Measurements from ENCODE around the gene EFCAB12. TPM values are rescaled to one million over a fixed set of nuclear protein-coding genes. Genes with fewer than 3 reads are reported as not detected.

Gene EFCAB12
- total RNA-seq (1 to 10 TPM; 3.2 to 3.4 TPM), total RNA-seq (0 to 3.4 (median 1.0) reads per million in 172 experiments)
- 0.40 TPM for polyA plus RNA-seq (2013, experiment 1 of 2)
- polyA plus RNA-seq (2013, experiment 2 of 2): 0.56 TPM

DNA sequence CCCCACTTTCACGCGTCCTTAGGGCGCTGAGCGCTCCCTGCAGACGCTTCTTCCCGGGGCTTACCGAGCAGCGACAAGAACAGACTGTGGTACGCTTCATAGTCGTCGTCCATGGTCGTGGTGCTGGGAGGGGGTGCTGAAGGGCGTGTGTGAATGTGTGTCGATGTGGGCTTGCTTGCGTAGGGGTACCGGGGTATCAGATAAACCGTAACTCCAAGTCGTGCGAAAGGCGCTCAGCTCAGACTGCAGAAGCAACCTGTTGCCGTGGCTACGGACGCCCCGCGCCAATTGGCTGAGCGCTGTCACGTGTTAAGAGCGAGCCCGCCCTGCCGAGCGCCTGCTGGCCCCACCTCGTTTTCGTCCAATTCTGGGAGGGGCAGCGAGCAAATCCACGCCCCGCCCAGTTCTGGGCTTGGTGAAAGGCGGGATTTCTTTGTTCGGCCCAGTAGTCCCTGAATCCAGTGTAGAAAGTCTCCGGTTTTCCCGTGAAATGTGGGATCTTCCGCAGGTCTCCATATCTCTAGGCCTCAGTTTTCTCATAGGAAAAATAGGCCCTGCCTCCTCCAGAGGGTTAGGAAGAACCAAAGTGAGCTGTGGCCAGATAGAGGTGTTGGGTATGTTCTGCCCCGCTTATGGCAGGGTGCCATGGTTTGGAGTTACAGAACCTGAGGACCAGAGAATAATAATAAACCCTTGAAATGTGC is at the start of gene EFCAB12:
TSS of gene EFCAB12 (minus strand) at position 261 of the 704 bp plus-strand sequence. CDS start at position 113, 148 bp downstream.
- POLR2A ChIA-PET: interaction anchor here (1.0 to 4.8 kb wide), 3 partner anchors 11 to 112 kb away, joined by 3 to 62 read pairs (median 10); partner anchors contain the start of genes IFT122 and MBD4
- H3K4me3 Mint-ChIP-seq: peak within 1 kb of the TSS; percentile 78
- peaks cover 3% of the 10 kb centered on the region for H3K9me3 Mint-ChIP-seq
- peaks cover 37% of the 10 kb centered on the region for H3K36me3 Mint-ChIP-seq (ENCODE audit: low read depth)
- no peaks in the 10 kb centered on the region for H3K9me3 ChIP-seq (ENCODE audit: control insufficient read depth in 1 of 2, insufficient read depth in 1 of 2, low read length in 2 of 2)
- peak within 1 kb of the TSS in 1 of 2 donors; percentile 38 for H3K27ac ChIP-seq (ENCODE audit: low read depth in 1 of 2, low read length in 2 of 2)
- intact Hi-C loops (cut with DNase I, micrococcal nuclease): loop anchor here (1.0 to 2.0 kb wide), 2 partner anchors 12 to 30 kb away; partner anchors contain the start of gene IFT122 (in 1 of the 2)
- no peaks in the 10 kb centered on the region for H3K27me3 ChIP-seq (ENCODE audit: control insufficient read depth in 1 of 2, insufficient read depth in 2 of 2, low read length in 2 of 2)
- TF ChIP-seq, protein P1, sequence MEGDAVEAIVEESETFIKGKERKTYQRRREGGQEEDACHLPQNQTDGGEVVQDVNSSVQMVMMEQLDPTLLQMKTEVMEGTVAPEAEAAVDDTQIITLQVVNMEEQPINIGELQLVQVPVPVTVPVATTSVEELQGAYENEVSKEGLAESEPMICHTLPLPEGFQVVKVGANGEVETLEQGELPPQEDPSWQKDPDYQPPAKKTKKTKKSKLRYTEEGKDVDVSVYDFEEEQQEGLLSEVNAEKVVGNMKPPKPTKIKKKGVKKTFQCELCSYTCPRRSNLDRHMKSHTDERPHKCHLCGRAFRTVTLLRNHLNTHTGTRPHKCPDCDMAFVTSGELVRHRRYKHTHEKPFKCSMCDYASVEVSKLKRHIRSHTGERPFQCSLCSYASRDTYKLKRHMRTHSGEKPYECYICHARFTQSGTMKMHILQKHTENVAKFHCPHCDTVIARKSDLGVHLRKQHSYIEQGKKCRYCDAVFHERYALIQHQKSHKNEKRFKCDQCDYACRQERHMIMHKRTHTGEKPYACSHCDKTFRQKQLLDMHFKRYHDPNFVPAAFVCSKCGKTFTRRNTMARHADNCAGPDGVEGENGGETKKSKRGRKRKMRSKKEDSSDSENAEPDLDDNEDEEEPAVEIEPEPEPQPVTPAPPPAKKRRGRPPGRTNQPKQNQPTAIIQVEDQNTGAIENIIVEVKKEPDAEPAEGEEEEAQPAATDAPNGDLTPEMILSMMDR (IDR thresholded peaks at IDR 0.05): no peak
- H3K27me3 Mint-ChIP-seq: no peaks in the 10 kb centered on the region
- peak within 1 kb of the TSS; percentile 66 for H3K4me3 ChIP-seq (ENCODE audit: low read length)
- DNase-seq: peak; percentile 79 to 95 (median 88)
- H3K27ac Mint-ChIP-seq: peak within 1 kb of the TSS; percentile 73
- H3K36me3 ChIP-seq (ENCODE audit: insufficient read depth, low read length): peaks cover 37% of the 10 kb centered on the region
- peak; percentile 95 for ATAC-seq (ENCODE audit: poor library complexity)
- H3K4me1 Mint-ChIP-seq (ENCODE audit: low read depth): peaks cover 22% of the 10 kb centered on the region
- peaks cover 15% of the 10 kb centered on the region for H3K4me1 ChIP-seq (ENCODE audit: insufficient read depth, low read length)
- CTCF ChIA-PET: interaction anchor here (1.0 to 1.9 kb wide), 4 partner anchors 10 to 112 kb away, joined by 3 to 10 read pairs (median 4); no protein-coding TSS in a partner anchor

DNA sequence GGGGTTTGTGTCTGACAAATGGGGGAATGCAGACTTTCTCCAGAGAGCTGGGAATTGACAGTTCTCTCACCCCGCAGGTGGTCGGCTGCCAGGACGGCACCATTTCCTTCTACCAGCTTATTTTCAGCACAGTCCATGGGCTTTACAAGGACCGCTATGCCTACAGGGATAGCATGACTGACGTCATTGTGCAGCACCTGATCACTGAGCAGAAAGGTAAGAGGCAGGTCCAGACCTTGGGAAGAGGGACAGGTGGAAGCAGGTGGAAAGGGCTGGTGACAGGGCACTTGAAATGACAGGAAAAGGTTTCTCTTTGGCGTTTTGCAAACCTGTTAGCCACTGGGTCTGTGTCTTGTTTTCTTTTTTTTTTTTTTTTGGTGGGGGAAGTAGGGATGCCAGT is 48.1 kb upstream of the EFCAB12 start:
- Mint-ChIP-seq H3K9me3 (no peaks in the 10 kb centered on the region), H3K4me1 (ENCODE audit: low read depth) (peaks cover 14% of the 10 kb centered on the region), H3K27me3 (no peaks in the 10 kb centered on the region), H3K4me3 (no peak overlapping the region), H3K27ac (no peak overlapping the region), H3K36me3 (ENCODE audit: low read depth) (peaks cover 46% of the 10 kb centered on the region)
- H3K9me3 ChIP-seq (ENCODE audit: control insufficient read depth in 1 of 2, insufficient read depth in 1 of 2, low read length in 2 of 2): no peaks in the 10 kb centered on the region
- ATAC-seq (ENCODE audit: poor library complexity): no peak
- DNase-seq: no peak
- peaks cover 21% of the 10 kb centered on the region for H3K36me3 ChIP-seq (ENCODE audit: insufficient read depth, low read length)
- TF ChIP-seq, protein P1 (IDR thresholded peaks at IDR 0.05): no peak
- H3K4me1 ChIP-seq (ENCODE audit: insufficient read depth, low read length): peaks cover 4% of the 10 kb centered on the region
- ChIA-PET CTCF (no interaction called here), POLR2A (no interaction called here)
- intact Hi-C loops (cut with DNase I, micrococcal nuclease): no loop called here
- no peak overlapping the region for H3K27ac ChIP-seq (ENCODE audit: low read depth in 1 of 2, low read length in 2 of 2)
- H3K4me3 ChIP-seq (ENCODE audit: low read length): no peak overlapping the region
- H3K27me3 ChIP-seq (ENCODE audit: control insufficient read depth in 1 of 2, insufficient read depth in 2 of 2, low read length in 2 of 2): no peaks in the 10 kb centered on the region

DNA sequence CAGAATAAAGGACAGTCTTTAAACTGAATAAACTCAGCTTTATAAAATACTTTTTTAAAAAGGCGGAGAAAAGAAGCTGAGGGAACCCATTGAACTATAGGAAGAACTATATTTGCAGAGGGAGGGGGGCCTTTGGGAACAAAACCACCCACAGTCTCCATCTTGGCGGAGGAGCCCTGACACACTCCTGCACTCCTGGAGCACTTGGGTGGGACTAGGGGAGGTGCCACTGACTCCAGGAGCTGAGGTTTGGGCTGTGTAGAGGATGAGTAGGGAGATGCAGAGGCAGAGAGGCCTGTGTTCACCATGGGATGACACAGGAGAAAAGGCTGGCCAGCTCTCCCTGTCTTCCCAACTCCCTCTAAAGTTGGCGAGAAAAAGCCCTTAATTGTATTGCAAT is 47.4 kb upstream of the EFCAB12 start:
- no peak overlapping the region for H3K27ac Mint-ChIP-seq
- Histone ChIP-seq H3K4me1 (ENCODE audit: insufficient read depth, low read length) (no peaks in the 10 kb centered on the region), H3K4me3 (ENCODE audit: low read length) (no peak overlapping the region), H3K36me3 (ENCODE audit: insufficient read depth, low read length) (peaks cover 21% of the 10 kb centered on the region), H3K27me3 (ENCODE audit: control insufficient read depth in 1 of 2, insufficient read depth in 2 of 2, low read length in 2 of 2) (no peaks in the 10 kb centered on the region), H3K27ac (ENCODE audit: low read depth in 1 of 2, low read length in 2 of 2) (no peak overlapping the region), H3K9me3 (ENCODE audit: control insufficient read depth in 1 of 2, insufficient read depth in 1 of 2, low read length in 2 of 2) (no peaks in the 10 kb centered on the region)
- peaks cover 51% of the 10 kb centered on the region for H3K36me3 Mint-ChIP-seq (ENCODE audit: low read depth)
- no peak overlapping the region for H3K4me3 Mint-ChIP-seq
- DNase-seq: no peak
- H3K4me1 Mint-ChIP-seq (ENCODE audit: low read depth): peaks cover 8% of the 10 kb centered on the region
- ChIA-PET CTCF (interaction anchor here (1.0 kb wide), 1 partner anchor 14 kb away, joined by 3 read pairs; no protein-coding TSS in a partner anchor), POLR2A (no interaction called here)
- H3K9me3 Mint-ChIP-seq: no peaks in the 10 kb centered on the region
- no peak for ATAC-seq (ENCODE audit: poor library complexity)
- intact Hi-C loops (cut with DNase I, micrococcal nuclease): no loop called here
- H3K27me3 Mint-ChIP-seq: no peaks in the 10 kb centered on the region
- TF ChIP-seq, protein P1 (IDR thresholded peaks at IDR 0.05): no peak
